HL-60 (cell line): ENCODE data around the gene CEP112.

Source experiments
- DNase-seq, 2 experiments: peaks; one replicate each; pipeline ENCODE4 v3.0.0-alpha.2; 2010 to 2020; ENCODE audit warnings: low read depth in 1 of 2, low spot score in 1 of 2
- H3K27ac ChIP-seq: fragments of 250-450 bp; sonication (Bioruptor Pico); replicated peaks from 2 replicates; pipeline ENCODE4 v1.5.1; 2020; ENCODE audit warnings: mild to moderate bottlenecking, moderate library complexity
- H3K27me3 ChIP-seq: fragments of 250-450 bp; sonication (Bioruptor Pico); 2 replicates; pipeline ENCODE4 v1.5.1; 2021; ENCODE audit warnings: mild to moderate bottlenecking, moderate library complexity; ENCODE audit not compliant: insufficient read depth, poor library complexity, severe bottlenecking
- H3K4me3 ChIP-seq: replicated peaks from 2 replicates; pipeline ENCODE4 v1.5.1; 2011; ENCODE audit warnings: mild to moderate bottlenecking, control low read depth, low read length; ENCODE audit not compliant: insufficient read depth
- GABPA ChIP-seq: IDR thresholded peaks from 2 replicates; pipeline ENCODE4 v1.6.1; 2012; ENCODE audit warnings: low read depth
- POLR2AphosphoS5 ChIP-seq: IDR thresholded peaks from 2 replicates; pipeline ENCODE4 v1.6.1; 2012; ENCODE audit warnings: low read depth
- SPI1 ChIP-seq: IDR thresholded peaks from 2 replicates; pipeline ENCODE4 v1.6.1; 2012; ENCODE audit warnings: low read depth, mild to moderate bottlenecking, borderline replicate concordance
- TF ChIP-seq, protein P1 (sequence below): IDR thresholded peaks from one replicate; pipeline ENCODE4 v1.5.1; 2011; ENCODE audit warnings: low read length, control low read depth, inconsistent platforms; ENCODE audit not compliant: insufficient read depth
- TF ChIP-seq, protein P2 (sequence below): IDR thresholded peaks from 2 replicates; pipeline ENCODE4 v1.6.1; 2012; ENCODE audit warnings: low read depth; ENCODE audit not compliant: insufficient replicate concordance

The CEP112 gene

DNA sequence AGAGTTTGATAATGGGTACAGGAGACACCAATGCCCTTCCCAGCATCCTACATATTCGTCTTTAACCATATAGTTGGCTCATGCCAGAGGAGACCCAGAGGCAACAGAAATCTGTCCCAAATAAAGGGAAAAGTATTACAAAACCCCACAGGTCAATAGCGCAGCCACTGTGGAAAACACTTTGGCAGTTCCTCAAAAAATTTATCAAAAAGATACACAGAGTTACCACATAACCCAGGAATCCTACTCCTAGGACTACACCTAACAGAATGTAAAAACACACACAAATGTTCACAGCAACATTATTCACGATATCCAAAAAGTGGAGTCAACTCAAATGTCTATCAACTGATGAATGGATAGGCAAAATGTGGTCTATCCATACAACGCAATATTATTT, 135.8 kb downstream of the CEP112 start:
- H3K4me3 ChIP-seq, result no peak overlapping the region
- DNase-seq, result no peak
- H3K27ac ChIP-seq, result no peak overlapping the region
- TF ChIP-seq SPI1, result no peak
- TF ChIP-seq, protein P1, sequence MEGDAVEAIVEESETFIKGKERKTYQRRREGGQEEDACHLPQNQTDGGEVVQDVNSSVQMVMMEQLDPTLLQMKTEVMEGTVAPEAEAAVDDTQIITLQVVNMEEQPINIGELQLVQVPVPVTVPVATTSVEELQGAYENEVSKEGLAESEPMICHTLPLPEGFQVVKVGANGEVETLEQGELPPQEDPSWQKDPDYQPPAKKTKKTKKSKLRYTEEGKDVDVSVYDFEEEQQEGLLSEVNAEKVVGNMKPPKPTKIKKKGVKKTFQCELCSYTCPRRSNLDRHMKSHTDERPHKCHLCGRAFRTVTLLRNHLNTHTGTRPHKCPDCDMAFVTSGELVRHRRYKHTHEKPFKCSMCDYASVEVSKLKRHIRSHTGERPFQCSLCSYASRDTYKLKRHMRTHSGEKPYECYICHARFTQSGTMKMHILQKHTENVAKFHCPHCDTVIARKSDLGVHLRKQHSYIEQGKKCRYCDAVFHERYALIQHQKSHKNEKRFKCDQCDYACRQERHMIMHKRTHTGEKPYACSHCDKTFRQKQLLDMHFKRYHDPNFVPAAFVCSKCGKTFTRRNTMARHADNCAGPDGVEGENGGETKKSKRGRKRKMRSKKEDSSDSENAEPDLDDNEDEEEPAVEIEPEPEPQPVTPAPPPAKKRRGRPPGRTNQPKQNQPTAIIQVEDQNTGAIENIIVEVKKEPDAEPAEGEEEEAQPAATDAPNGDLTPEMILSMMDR, result no peak
- no peak for TF ChIP-seq POLR2AphosphoS5
- TF ChIP-seq GABPA, result no peak
- TF ChIP-seq, protein P2, sequence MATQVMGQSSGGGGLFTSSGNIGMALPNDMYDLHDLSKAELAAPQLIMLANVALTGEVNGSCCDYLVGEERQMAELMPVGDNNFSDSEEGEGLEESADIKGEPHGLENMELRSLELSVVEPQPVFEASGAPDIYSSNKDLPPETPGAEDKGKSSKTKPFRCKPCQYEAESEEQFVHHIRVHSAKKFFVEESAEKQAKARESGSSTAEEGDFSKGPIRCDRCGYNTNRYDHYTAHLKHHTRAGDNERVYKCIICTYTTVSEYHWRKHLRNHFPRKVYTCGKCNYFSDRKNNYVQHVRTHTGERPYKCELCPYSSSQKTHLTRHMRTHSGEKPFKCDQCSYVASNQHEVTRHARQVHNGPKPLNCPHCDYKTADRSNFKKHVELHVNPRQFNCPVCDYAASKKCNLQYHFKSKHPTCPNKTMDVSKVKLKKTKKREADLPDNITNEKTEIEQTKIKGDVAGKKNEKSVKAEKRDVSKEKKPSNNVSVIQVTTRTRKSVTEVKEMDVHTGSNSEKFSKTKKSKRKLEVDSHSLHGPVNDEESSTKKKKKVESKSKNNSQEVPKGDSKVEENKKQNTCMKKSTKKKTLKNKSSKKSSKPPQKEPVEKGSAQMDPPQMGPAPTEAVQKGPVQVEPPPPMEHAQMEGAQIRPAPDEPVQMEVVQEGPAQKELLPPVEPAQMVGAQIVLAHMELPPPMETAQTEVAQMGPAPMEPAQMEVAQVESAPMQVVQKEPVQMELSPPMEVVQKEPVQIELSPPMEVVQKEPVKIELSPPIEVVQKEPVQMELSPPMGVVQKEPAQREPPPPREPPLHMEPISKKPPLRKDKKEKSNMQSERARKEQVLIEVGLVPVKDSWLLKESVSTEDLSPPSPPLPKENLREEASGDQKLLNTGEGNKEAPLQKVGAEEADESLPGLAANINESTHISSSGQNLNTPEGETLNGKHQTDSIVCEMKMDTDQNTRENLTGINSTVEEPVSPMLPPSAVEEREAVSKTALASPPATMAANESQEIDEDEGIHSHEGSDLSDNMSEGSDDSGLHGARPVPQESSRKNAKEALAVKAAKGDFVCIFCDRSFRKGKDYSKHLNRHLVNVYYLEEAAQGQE, result no peak
- H3K27me3 ChIP-seq, result no peaks in the 10 kb centered on the region

DNA sequence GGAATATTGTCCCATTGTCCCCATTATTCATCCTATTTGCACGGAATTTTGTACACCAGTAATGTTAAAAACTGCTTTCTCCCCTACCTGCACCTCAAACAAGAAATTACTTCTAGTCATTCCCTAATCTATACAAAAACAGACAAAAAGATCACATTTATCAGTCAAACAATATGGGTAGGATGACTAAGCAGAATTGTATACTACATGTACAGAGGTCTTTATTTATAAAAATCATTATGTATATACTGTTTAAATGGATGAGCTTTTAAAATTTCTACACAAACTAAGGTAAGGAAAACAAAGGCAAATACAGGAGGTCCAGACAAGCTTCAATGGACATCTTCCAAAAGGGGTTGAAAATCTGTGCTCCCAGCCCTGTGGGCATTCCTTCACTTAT, 137.7 kb downstream of the CEP112 start:
- TF ChIP-seq SPI1 (no peak), GABPA (no peak), POLR2AphosphoS5 (no peak)
- TF ChIP-seq, protein P1, result no peak
- TF ChIP-seq, protein P2, result no peak
- Histone ChIP-seq H3K4me3 (no peak overlapping the region), H3K27me3 (no peaks in the 10 kb centered on the region), H3K27ac (no peak overlapping the region)
- no peak for DNase-seq

DNA sequence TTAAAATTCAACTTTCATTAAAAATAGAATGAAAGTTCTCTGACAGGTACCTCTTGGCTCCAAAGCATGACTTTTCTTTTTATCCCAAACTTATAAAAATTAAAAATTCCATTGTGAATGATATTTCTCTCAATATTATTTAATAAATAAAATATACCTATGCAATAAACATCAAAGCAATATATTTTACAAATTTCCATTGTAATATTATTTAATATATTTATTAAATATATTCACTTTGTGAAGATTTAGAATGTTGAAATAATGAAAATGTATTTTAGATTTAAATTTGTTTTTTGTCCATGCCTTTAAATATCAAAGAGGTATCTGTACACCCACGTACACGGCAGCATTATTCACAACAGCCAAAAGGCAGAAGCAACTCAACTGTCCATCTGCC, 147.8 kb downstream of the CEP112 start:
- Histone ChIP-seq H3K27me3 (peaks cover 6% of the 10 kb centered on the region), H3K27ac (no peak overlapping the region), H3K4me3 (no peak overlapping the region)
- DNase-seq, result no peak
- TF ChIP-seq POLR2AphosphoS5, result no peak
- TF ChIP-seq SPI1, result no peak
- TF ChIP-seq, protein P2, result no peak
- TF ChIP-seq, protein P1, result no peak
- TF ChIP-seq GABPA, result no peak
